ENCODE measurements around the gene ZNHIT1. TPM values are rescaled to one million over a fixed set of nuclear protein-coding genes. Genes with fewer than 3 reads are reported as not detected.
A peak's percentile ranks its signal among the peaks of the same experiment; 100 is the strongest.
"Not testable (repeated sequence)": the region's sequence is repeated elsewhere in the genome, so short reads cannot be mapped to it uniquely, and the experiment has no call there.

ZNHIT1 gene
- total RNA-seq, 2 donors from 2014 or later, result 65.3 to 69.6 TPM

DNA sequence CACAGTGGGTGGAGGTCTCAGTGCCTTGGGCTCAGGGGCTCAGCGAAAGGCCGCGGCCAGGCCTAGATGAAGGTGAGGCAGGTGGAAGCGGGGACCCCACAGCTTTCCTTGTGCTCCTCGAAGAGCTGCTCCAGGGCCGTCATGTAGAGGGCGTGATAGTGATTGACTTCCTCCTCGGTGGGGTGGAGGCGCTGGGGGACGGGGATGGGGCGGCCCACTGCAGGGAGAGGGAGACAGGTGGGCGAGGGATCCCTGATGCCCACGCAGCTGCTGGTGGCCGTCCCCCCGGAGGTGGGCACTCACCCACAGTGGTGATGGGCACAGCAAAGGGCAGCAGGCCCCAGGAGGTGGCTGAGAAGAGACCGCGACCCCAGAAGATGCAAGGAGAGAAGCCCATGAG lies 22.1 kb upstream of the ZNHIT1 start:
- Histone ChIP-seq H3K36me3 (no peaks in the 10 kb centered on the region), H3K27me3 (no peaks in the 10 kb centered on the region), H3K4me3 (no peak overlapping the region), H3K4me1 (no peaks in the 10 kb centered on the region), H3K27ac (no peak overlapping the region), H3K9me3 (no peaks in the 10 kb centered on the region)
- TF ChIP-seq, protein P1, sequence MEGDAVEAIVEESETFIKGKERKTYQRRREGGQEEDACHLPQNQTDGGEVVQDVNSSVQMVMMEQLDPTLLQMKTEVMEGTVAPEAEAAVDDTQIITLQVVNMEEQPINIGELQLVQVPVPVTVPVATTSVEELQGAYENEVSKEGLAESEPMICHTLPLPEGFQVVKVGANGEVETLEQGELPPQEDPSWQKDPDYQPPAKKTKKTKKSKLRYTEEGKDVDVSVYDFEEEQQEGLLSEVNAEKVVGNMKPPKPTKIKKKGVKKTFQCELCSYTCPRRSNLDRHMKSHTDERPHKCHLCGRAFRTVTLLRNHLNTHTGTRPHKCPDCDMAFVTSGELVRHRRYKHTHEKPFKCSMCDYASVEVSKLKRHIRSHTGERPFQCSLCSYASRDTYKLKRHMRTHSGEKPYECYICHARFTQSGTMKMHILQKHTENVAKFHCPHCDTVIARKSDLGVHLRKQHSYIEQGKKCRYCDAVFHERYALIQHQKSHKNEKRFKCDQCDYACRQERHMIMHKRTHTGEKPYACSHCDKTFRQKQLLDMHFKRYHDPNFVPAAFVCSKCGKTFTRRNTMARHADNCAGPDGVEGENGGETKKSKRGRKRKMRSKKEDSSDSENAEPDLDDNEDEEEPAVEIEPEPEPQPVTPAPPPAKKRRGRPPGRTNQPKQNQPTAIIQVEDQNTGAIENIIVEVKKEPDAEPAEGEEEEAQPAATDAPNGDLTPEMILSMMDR (IDR thresholded peaks at IDR 0.05), result no peak
- DNase-seq (ENCODE audit: low spot score), result no peak

GRCh38 chr7:101197991-101198390 lies 20.0 kb upstream of the ZNHIT1 start:
- no peaks in the 10 kb centered on the region for H3K36me3 ChIP-seq
- peaks cover 12 to 15% of the 10 kb centered on the region in 2 donors for H3K27me3 ChIP-seq
- no peaks in the 10 kb centered on the region for H3K9me3 ChIP-seq
- H3K4me3 ChIP-seq, result no peak overlapping the region
- TF ChIP-seq, protein P1 (IDR thresholded peaks at IDR 0.05), result no peak
- H3K27ac ChIP-seq, result no peak overlapping the region
- no peak for DNase-seq (ENCODE audit: low spot score)
- H3K4me1 ChIP-seq, result peaks cover 0 to 9% of the 10 kb centered on the region in 2 donors

DNA sequence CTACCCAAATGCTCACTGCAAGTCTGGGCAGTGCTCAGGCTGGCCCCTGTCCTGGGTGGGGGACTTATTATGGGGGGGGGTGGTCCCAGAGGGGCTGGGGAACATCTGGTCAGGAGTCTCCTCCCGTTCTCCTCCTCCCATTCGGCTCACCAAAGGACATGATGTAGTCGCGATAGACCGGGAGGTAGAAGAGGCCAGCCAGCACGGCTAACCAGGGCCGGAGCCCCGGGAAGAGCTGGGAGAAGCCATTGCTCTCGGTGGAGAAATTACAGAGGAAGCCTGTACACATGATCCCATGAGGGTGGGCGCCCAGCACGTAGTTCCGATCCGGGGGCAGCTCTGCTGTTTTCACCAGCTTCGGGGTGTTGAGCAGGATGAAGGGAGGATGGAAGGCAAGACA lies 19.5 kb upstream of the ZNHIT1 start:
- H3K4me1 ChIP-seq, result peaks cover 0 to 9% of the 10 kb centered on the region in 2 donors
- no peak overlapping the region for H3K4me3 ChIP-seq
- H3K27ac ChIP-seq, result no peak overlapping the region
- peaks cover 12 to 15% of the 10 kb centered on the region in 2 donors for H3K27me3 ChIP-seq
- TF ChIP-seq, protein P1 (IDR thresholded peaks at IDR 0.05), result no peak
- no peaks in the 10 kb centered on the region for H3K36me3 ChIP-seq
- DNase-seq (ENCODE audit: low spot score), result no peak
- no peaks in the 10 kb centered on the region for H3K9me3 ChIP-seq

GRCh38 chr7:101199522-101199921 lies 18.4 kb upstream of the ZNHIT1 start:
- H3K4me1 ChIP-seq; H3K36me3 ChIP-seq; H3K9me3 ChIP-seq; DNase-seq (ENCODE audit: low spot score); H3K27ac ChIP-seq; H3K4me3 ChIP-seq: not testable (repeated sequence)
- peaks cover 12 to 15% of the 10 kb centered on the region in 2 donors for H3K27me3 ChIP-seq

DNA sequence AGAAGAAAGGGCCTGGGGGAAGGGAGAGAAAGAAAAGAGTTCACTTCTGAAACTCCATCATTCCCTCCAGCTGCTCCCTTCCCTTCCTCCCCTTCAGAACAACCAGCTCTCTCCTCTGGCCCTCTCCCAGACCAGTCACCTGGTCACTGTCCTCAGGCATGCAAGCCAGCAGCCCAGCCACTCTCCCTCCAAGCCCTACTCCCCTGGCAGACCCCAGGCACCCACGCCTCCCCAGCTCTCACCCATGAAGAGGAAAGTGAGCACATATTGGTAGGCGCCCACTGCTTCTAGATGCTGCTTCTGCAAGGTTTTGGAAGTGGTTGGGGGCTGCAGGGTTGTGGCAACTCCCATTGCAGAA lies 17.5 kb upstream of the ZNHIT1 start:
- H3K27me3 ChIP-seq, result peaks cover 12 to 15% of the 10 kb centered on the region in 2 donors

GRCh38 chr7:101200862-101201599 lies 16.9 kb upstream of the ZNHIT1 start, which contains the start of gene MOGAT3:
Gene MOGAT3 (minus strand): TSS chr7:101201036. CDS start chr7:101200854, 182 bp downstream.
- no peaks in the 10 kb centered on the region for H3K9me3 ChIP-seq
- H3K36me3 ChIP-seq, result peaks cover 1% of the 10 kb centered on the region
- DNase-seq (ENCODE audit: low spot score), result no peak
- H3K27ac ChIP-seq, result no peak within 1 kb of the TSS
- H3K4me1 ChIP-seq, result peaks cover 0 to 9% of the 10 kb centered on the region in 2 donors
- H3K27me3 ChIP-seq, result peaks cover 12 to 15% of the 10 kb centered on the region in 2 donors
- H3K4me3 ChIP-seq, result peak within 1 kb of the TSS in 1 of 2 donors; percentile 13
- TF ChIP-seq, protein P1 (IDR thresholded peaks at IDR 0.05), result no peak

More for the DNA sequence above, 17.5 kb upstream of the ZNHIT1 start:
- Histone ChIP-seq H3K4me3 (no peak overlapping the region), H3K27ac (no peak overlapping the region), H3K9me3 (no peaks in the 10 kb centered on the region), H3K36me3 (no peaks in the 10 kb centered on the region), H3K4me1 (peaks cover 0 to 9% of the 10 kb centered on the region in 2 donors)
- DNase-seq (ENCODE audit: low spot score), result no peak
- TF ChIP-seq, protein P1 (IDR thresholded peaks at IDR 0.05), result no peak

All from right atrium auricular region (tissue), 2 donors.